ENCODE measurements around the gene RNF144A. TPM values are rescaled to one million over a fixed set of nuclear protein-coding genes. Genes with fewer than 3 reads are reported as not detected.
A peak's percentile ranks its signal among the peaks of the same experiment; 100 is the strongest.

Gene RNF144A
- total RNA-seq, 4 donors from 2014 or later, result 8.0 to 25.4 (median 15.8) TPM

GRCh38 chr2:6921321-6921922 is 4.2 kb downstream of the RNF144A start:
- TF ChIP-seq POLR2AphosphoS5 (IDR thresholded peaks at IDR 0.05), result no peak
- TF ChIP-seq EP300 (IDR thresholded peaks at IDR 0.05), result no peak
- no peak for TF ChIP-seq CTCF (IDR thresholded peaks at IDR 0.05)
- TF ChIP-seq POLR2A (IDR thresholded peaks at IDR 0.05), result no peak
- no peaks in the 10 kb centered on the region for H3K27me3 ChIP-seq
- H3K9me3 ChIP-seq, result no peaks in the 10 kb centered on the region
- H3K4me1 ChIP-seq, result peaks cover 37% of the 10 kb centered on the region
- no peak for DNase-seq (ENCODE audit: low spot score in 2 of 2)
- WGBS, result 90% methylated on average over 10 of the region's 11 CpGs
- no peak overlapping the region for H3K4me3 ChIP-seq
- H3K27ac ChIP-seq, result no peak overlapping the region
- no peaks in the 10 kb centered on the region for H3K36me3 ChIP-seq

GRCh38 chr2:6922201-6922656 is 5.0 kb downstream of the RNF144A start:
- no peaks in the 10 kb centered on the region for H3K9me3 ChIP-seq
- no peak overlapping the region for H3K4me3 ChIP-seq
- H3K27ac ChIP-seq, result no peak overlapping the region
- H3K36me3 ChIP-seq, result no peaks in the 10 kb centered on the region
- no peak for DNase-seq (ENCODE audit: low spot score in 2 of 2)
- 53% methylated on average over 5 of the region's 8 CpGs for WGBS
- H3K27me3 ChIP-seq, result no peaks in the 10 kb centered on the region
- H3K4me1 ChIP-seq, result peaks cover 33% of the 10 kb centered on the region
- TF ChIP-seq POLR2AphosphoS5 (IDR thresholded peaks at IDR 0.05) (no peak), EP300 (IDR thresholded peaks at IDR 0.05) (no peak)

GRCh38 chr2:6923319-6923718 is 6.1 kb downstream of the RNF144A start:
- peaks cover 28% of the 10 kb centered on the region for H3K4me1 ChIP-seq
- 52% methylated on average over 10 of the region's 10 CpGs for WGBS

GRCh38 chr2:6924101-6924923 is 7.1 kb downstream of the RNF144A start:
- Histone ChIP-seq H3K9me3 (no peaks in the 10 kb centered on the region), H3K27me3 (no peaks in the 10 kb centered on the region), H3K4me1 (peaks cover 25% of the 10 kb centered on the region), H3K4me3 (no peak overlapping the region), H3K27ac (no peak overlapping the region), H3K36me3 (no peaks in the 10 kb centered on the region)
- WGBS, result 94% methylated on average over 19 of the region's 19 CpGs
- no peak for TF ChIP-seq EP300 (IDR thresholded peaks at IDR 0.05)
- no peak for TF ChIP-seq POLR2A (IDR thresholded peaks at IDR 0.05)
- TF ChIP-seq POLR2AphosphoS5 (IDR thresholded peaks at IDR 0.05), result no peak
- TF ChIP-seq CTCF (IDR thresholded peaks at IDR 0.05), result no peak
- peak in 1 of 2 donors; percentile 57 for DNase-seq (ENCODE audit: low spot score in 2 of 2)

More at GRCh38 chr2:6923319-6923718, 6.1 kb downstream of the RNF144A start:
- Histone ChIP-seq H3K4me3 (no peak overlapping the region), H3K27me3 (no peaks in the 10 kb centered on the region), H3K36me3 (no peaks in the 10 kb centered on the region), H3K9me3 (no peaks in the 10 kb centered on the region), H3K27ac (no peak overlapping the region)
- TF ChIP-seq POLR2AphosphoS5 (IDR thresholded peaks at IDR 0.05), result no peak
- DNase-seq (ENCODE audit: low spot score in 2 of 2), result peak in 1 of 2 donors; percentile 57

GRCh38 chr2:6924924-6925409 is 7.8 kb downstream of the RNF144A start:
- WGBS, result 75% methylated on average over 7 of the region's 7 CpGs
- DNase-seq (ENCODE audit: low spot score in 2 of 2), result peak in 1 of 2 donors; percentile 50
- Histone ChIP-seq H3K27ac (no peak overlapping the region), H3K4me1 (peaks cover 25% of the 10 kb centered on the region), H3K9me3 (no peaks in the 10 kb centered on the region), H3K27me3 (no peaks in the 10 kb centered on the region), H3K4me3 (no peak overlapping the region), H3K36me3 (no peaks in the 10 kb centered on the region)
- TF ChIP-seq CTCF (IDR thresholded peaks at IDR 0.05) (no peak), POLR2A (IDR thresholded peaks at IDR 0.05) (no peak), EP300 (IDR thresholded peaks at IDR 0.05) (no peak), POLR2AphosphoS5 (IDR thresholded peaks at IDR 0.05) (no peak)

Data from suprapubic skin (tissue), 4 donors.